Activated CD4-positive, alpha-beta T cell treated with anti-CD3 and anti-CD28 coated beads for 48 hours (primary cell): Measurements from ENCODE around the gene MGAT5.

Experiments
- DNase-seq: peaks from one replicate; pipeline ENCODE4 v3.0.0-alpha.2; 2020

MGAT5 gene

DNA sequence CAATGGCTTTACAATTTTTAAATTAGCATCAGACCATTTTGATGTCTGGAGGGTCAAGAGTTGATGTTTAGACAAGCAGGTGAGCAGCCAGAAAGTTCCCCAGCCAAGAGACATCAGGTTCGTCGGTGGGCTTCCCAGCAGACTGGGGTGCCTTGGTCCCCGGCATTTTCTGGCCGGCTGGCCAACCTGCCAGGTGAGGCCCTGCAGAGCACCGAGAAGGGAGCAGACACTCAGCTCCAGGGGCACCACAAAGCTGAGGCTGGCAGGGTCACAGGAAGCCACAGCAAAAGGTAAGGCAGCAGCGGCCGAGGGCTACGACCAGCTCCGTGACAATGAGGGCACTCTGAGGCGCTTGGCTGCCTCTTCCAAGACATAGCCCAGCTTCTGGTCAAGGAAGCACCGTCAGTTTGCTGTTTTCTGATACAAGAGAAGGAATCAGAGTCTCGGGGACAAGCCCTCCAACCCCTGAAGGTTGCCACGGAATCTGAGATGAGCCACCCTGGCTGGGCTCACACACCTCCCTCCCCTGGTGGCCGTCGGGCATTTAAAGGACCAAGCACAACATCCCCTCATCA is 229.0 kb downstream of the MGAT5 start:
- no peak for DNase-seq

DNA sequence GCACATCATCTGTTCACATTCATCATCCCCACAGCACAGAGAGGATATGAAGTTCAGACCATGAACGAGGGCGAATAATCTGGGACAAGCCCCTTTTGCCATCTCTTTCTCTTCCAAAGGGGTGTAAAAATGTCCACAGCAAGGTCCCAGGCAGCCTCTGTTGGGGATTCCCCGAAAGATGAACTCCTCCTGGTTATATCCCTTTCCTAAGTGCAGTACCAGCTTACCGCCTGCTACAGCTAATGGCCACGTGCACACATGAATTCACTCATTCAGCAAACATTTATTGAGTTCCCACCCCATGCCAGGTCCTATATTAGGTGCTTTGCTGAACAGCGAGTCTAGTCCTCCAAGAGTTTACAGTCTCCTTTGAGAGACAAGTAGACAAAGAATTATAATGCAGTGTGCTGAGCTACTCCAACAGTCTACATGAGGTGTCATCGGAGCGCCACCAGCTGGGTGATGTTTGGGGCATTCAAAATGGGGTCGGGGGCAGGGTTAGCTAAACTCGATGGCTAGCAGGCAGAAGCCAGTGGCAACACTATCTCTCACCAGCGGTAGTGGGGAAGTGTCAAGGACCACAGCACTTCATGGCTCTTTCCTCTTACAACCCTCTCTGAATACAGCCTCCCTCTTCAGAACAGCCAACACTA is 236.0 kb downstream of the MGAT5 start:
- no peak for DNase-seq

DNA sequence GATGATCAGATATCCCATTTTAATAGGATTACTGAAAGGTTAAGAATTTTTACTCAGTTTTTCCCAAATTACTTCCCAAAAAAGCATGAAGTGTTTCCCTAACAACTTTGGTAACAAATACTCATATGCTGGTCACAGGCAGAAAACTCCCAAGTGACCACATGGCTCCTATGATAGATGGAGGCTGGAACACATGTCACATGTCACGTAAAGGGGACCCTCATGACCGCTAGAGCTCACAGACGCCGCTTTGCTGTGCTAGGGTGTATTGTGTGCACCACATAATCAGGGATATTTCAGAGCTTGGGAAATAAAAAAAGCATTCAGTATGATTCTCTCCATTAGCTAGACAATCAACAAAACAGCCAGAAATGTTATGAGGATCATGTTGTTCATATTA is 236.7 kb downstream of the MGAT5 start:
- no peak for DNase-seq

DNA sequence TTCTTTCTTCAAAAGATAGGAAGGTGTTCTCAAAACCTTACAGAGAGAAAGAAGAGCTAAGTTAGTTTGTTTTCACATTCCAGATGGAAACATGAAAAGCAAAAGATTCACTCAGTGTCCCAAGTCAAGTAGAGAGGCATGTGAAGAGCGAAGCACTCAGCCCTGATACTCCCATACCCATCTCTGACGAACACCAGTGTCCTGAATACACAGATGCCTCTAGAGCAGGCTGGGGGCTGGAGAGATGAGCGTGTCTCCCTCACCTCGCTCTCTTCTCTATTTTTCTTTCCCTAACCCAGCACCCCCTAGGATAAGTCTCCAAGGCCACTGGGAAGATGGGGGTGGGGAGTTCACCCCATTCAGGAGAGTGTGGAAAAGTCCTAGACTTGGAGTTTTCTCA is 237.2 kb downstream of the MGAT5 start:
- no peak for DNase-seq

DNA sequence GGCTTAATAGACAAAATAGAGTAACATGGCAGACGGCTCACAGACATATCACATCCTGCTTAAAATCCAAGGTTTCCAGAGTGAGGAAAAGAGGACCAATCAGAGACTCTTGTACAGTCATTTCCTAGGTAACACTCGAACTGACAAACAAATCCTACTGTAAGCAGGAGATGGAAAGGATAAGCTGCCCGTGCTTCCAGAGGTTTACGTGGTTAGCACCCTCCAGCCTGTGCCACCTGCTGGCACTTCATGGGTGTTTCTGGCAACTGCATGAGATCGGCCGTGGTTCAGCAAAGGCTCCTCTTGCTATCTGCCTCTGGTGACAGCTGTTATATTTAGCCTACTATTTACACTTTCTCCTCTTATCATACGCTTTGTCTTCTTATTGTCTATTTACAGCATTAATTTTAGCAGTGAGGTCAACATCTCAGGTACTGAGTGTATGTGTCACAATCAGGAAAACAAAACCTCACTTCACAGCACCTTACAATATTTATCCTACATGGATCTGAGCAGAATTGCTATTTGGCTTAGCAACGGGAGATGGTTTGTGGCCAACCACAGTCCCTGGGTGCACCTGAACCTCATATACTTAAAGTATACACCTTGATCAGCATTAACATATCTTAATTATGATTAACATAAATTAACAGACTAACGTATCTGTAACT is 238.0 kb downstream of the MGAT5 start:
- no peak for DNase-seq

DNA sequence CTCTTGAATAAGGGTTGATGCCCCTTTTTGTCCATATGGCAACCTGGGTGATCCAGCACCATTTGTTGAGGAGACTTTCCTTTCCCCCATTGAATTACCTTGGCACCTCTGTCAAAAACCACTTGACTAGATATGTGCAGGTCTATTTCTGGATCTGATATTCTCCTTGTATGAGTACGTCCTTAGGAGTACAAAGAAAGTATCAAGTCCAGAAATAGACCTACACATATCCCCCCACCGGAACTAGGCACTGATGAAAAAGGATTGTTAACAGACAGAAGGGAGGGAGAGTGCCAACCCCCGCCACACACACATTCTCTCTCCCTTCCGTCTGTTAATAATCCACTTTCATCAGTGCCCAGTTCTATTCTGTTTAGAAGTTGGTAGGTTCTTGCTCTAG is 239.9 kb downstream of the MGAT5 start:
- DNase-seq, result no peak

DNA sequence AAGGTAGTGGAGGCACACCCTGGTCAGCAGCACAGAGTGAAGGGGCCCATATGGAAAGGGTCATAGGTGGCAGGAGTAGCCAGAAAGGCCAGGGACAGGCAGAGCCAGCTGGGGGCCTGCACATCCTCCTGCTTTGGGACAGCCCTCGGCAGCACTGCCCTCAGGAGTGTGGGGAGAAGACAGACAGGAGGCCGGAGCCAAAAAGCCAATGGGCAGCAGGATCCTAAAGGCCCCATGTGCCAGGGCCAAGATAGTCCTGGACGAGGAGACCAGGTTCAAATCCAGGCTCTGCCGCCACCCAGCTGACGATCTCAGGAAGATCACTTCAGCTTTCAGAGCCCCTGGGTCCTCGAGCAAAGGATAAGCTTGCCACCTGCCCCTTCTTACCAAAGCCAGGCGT is 244.8 kb downstream of the MGAT5 start:
- no peak for DNase-seq

DNA sequence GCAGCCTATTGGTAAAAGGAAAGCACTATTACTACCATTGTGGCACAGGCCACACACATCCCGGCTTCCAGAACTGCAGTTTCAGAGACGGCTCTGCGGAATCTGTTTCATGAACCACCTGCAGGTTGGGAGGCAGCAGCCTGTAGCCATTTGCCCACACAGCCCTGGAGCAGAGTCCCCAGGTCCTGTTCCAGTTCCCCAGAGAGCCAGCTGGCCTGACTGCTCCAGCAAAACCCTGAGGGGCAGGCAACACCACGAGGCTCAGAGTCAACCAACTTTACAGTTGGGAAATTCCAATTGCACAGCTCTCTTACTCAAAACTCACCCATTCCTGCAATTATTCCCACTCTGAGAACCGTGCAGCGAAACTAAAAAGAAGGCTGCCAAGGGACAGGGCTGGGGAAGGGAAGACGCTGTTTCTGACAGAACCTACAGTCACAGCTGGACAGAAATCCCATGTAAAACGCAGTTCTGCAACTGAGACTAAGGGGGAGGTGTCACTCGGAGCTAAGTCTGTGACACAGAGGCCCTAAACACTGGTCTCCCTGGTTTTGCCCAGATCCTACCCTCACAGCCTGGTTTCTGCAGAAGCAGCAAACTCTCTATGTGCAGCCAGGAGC is 245.5 kb downstream of the MGAT5 start:
- no peak for DNase-seq

DNA sequence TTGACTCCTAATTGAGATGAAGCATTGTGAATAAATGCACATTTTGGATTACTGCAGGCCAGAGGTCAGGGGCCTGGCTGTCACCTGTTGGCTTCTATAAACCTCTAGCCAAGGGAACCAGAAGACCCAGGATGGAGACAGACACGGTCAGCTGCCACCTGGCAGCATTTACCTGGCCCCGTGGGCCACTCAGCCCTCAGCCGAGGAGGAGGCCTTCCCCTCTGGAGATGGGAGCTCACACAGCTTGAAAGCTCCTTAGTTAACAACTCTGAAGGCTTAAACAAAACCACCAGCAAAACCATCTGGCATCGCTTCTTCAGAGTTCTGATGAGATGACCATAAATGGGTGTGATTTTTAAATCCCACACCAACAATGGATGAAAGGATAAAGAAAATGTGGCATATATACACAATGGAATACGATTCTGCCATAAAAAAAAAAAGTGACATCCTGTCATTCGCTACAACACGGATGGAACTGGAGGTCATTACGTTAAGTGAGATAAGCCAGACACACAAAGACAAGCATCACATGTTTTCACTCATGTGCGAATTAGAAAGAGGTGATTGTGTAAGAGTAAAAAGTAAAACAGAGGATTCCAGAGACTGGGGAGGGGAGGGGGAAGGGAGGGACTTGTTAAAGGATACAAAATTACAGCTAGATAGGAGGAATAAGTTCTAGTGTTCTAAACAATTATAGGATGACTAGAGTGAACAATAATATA is 246.5 kb downstream of the MGAT5 start:
- no peak for DNase-seq

DNA sequence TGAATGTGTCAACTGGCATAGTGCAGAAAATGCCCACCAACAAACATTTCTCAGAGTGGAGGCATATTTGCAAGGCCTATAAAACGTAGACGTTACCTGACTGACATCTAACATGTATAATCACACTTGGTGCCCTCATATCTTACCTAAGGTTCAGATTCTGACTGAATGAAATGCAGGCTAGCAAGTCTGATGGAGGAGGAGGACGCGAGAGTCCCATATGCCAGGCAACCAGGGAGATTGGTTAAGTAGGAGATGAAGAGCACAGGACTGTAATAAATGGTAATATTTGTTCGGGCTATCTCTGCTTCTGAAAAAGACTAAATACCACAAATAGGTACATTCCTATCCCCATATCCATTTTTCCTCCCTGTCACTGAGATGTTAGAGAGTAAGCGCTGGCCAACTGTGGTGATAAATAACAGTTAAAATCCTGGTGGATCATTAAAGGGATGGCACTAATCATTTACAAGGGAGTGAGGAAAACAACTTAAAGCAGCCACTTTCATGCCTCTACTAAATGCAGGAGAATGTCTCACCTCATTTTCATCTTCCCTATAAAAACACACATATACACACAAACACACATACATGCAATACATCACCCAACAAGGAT is 247.7 kb downstream of the MGAT5 start:
- no peak for DNase-seq

DNA sequence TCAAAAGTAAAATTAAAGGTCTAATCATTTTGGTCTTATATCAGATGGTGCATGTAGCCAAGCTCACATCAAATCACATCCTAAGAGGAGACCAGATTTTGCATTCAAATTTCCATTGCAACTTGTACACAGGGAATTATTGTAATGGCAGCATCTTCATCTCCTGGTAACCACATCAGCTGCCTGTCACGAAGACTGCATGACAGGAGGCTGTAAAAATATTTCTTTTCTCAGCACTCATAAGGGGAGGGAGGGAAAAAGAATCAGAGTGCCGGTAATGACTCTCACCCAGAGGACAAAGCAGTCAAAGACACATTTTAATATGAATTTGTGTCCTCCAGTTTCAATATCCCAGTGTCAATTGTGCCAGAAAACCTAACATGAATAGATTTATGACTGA is 248.2 kb downstream of the MGAT5 start:
- no peak for DNase-seq
